MM.1S (cell line): ENCODE measurements around the gene ABTB2.

ENCODE experiments used
- DNase-seq: peaks from one replicate; pipeline ENCODE4 v3.0.0-alpha.2; 2015
- H2AFZ ChIP-seq: fragments of 300-600 bp; sonication (generic); 2 replicates; pipeline ENCODE4 v1.6.0; 2016; ENCODE audit warnings: antibody characterized with exemption, low read length
- H3F3A ChIP-seq: fragments of 300-600 bp; sonication (generic); 2 replicates; pipeline ENCODE4 v1.6.1; 2016; ENCODE audit warnings: mild to moderate bottlenecking, antibody characterized with exemption, low read length, moderate library complexity, mixed read lengths; ENCODE audit not compliant: insufficient read depth
- H3K27ac ChIP-seq: fragments of 300-600 bp; sonication (generic); 2 replicates; pipeline ENCODE4 v1.5.1; 2016; ENCODE audit warnings: mild to moderate bottlenecking, low read length
- H3K27me3 ChIP-seq: fragments of 300-600 bp; sonication (generic); replicated peaks from 2 replicates; pipeline ENCODE4 v1.6.0; 2016; ENCODE audit warnings: low read length; ENCODE audit not compliant: insufficient read depth
- H3K36me3 ChIP-seq: fragments of 300-600 bp; sonication (generic); replicated peaks from 2 replicates; pipeline ENCODE4 v1.6.1; 2016; ENCODE audit warnings: mild to moderate bottlenecking, low read length, mixed read lengths; ENCODE audit not compliant: insufficient read depth
- H3K4me1 ChIP-seq: fragments of 300-600 bp; sonication (generic); 2 replicates; pipeline ENCODE4 v1.6.1; 2016; ENCODE audit warnings: low read length, mixed read lengths
- H3K4me2 ChIP-seq: fragments of 300-600 bp; sonication (generic); 2 replicates; pipeline ENCODE4 v1.6.0; 2016; ENCODE audit warnings: low read depth, low read length
- H3K4me3 ChIP-seq: fragments of 300-600 bp; sonication (generic); 2 replicates; pipeline ENCODE4 v1.5.1; 2016; ENCODE audit warnings: low read length, mixed read lengths
- H3K79me2 ChIP-seq: fragments of 300-600 bp; sonication (generic); 2 replicates; pipeline ENCODE4 v1.6.1; 2016; ENCODE audit warnings: mixed run types, low read length, mixed read lengths
- H3K9ac ChIP-seq: fragments of 300-600 bp; sonication (generic); 2 replicates; pipeline ENCODE4 v1.6.1; 2016; ENCODE audit warnings: low read length, mixed read lengths
- H3K9me2 ChIP-seq: fragments of 300-600 bp; sonication (generic); replicated peaks from 2 replicates; pipeline ENCODE4 v1.6.1; 2016; ENCODE audit warnings: mild to moderate bottlenecking, low read length, mixed read lengths; ENCODE audit not compliant: insufficient read depth
- H3K9me3 ChIP-seq: fragments of 300-600 bp; sonication (generic); replicated peaks from 2 replicates; pipeline ENCODE4 v1.6.1; 2016; ENCODE audit warnings: mild to moderate bottlenecking, low read length, mixed read lengths; ENCODE audit not compliant: insufficient read depth
- H4K20me1 ChIP-seq: fragments of 300-600 bp; sonication (generic); 2 replicates; pipeline ENCODE4 v1.6.1; 2016; ENCODE audit warnings: mild to moderate bottlenecking, low read length, moderate library complexity, mixed read lengths; ENCODE audit not compliant: insufficient read depth
- CTCF ChIP-seq: fragments of 300-600 bp; sonication (generic); IDR thresholded peaks from 2 replicates; pipeline ENCODE4 v1.5.1; 2016; ENCODE audit warnings: antibody characterized with exemption, low read length, mixed read lengths
- EZH2 ChIP-seq: fragments of 300-600 bp; sonication (generic); optimal IDR thresholded peaks from 2 replicates; pipeline ENCODE3; 2017; ENCODE audit warnings: low read depth, mild to moderate bottlenecking, antibody characterized with exemption, low read length, mixed read lengths
- EZH2phosphoT487 ChIP-seq: fragments of 300-600 bp; sonication (generic); IDR thresholded peaks from 2 replicates; pipeline ENCODE4 v1.6.1; 2018; ENCODE audit warnings: antibody characterized with exemption, low read length

The ABTB2 gene

GRCh38 chr11:34183848-34184391 lies 173.9 kb downstream of the ABTB2 start:
- Histone ChIP-seq H3K79me2 (no peaks in the 10 kb centered on the region), H3F3A (no peaks in the 10 kb centered on the region)

GRCh38 chr11:34182921-34183685 lies 174.7 kb downstream of the ABTB2 start:
- no peaks in the 10 kb centered on the region for H3K9me2 ChIP-seq
- H3K9ac ChIP-seq: no peak overlapping the region
- no peaks in the 10 kb centered on the region for H3F3A ChIP-seq
- no peaks in the 10 kb centered on the region for H3K9me3 ChIP-seq
- H3K4me1 ChIP-seq: no peaks in the 10 kb centered on the region
- H3K4me3 ChIP-seq: no peak overlapping the region
- H3K79me2 ChIP-seq: no peaks in the 10 kb centered on the region
- H4K20me1 ChIP-seq: no peaks in the 10 kb centered on the region
- DNase-seq: no peak
- no peak overlapping the region for H2AFZ ChIP-seq
- no peak overlapping the region for H3K4me2 ChIP-seq
- no peak for TF ChIP-seq CTCF
- no peak for TF ChIP-seq EZH2phosphoT487
- TF ChIP-seq EZH2: no peak
- H3K27ac ChIP-seq: no peak overlapping the region
- H3K27me3 ChIP-seq: no peaks in the 10 kb centered on the region
- no peaks in the 10 kb centered on the region for H3K36me3 ChIP-seq

More at GRCh38 chr11:34183848-34184391, 173.9 kb downstream of the ABTB2 start:
- H3K4me2 ChIP-seq: no peak overlapping the region
- H4K20me1 ChIP-seq: no peaks in the 10 kb centered on the region
- no peak overlapping the region for H2AFZ ChIP-seq
- H3K36me3 ChIP-seq: no peaks in the 10 kb centered on the region
- H3K27ac ChIP-seq: no peak overlapping the region
- no peak overlapping the region for H3K4me3 ChIP-seq
- H3K9me2 ChIP-seq: no peaks in the 10 kb centered on the region
- H3K27me3 ChIP-seq: no peaks in the 10 kb centered on the region
- no peaks in the 10 kb centered on the region for H3K9me3 ChIP-seq
- no peak for TF ChIP-seq EZH2
- TF ChIP-seq EZH2phosphoT487: no peak
- no peak for TF ChIP-seq CTCF
- H3K9ac ChIP-seq: no peak overlapping the region
- no peaks in the 10 kb centered on the region for H3K4me1 ChIP-seq
- DNase-seq: no peak

DNA sequence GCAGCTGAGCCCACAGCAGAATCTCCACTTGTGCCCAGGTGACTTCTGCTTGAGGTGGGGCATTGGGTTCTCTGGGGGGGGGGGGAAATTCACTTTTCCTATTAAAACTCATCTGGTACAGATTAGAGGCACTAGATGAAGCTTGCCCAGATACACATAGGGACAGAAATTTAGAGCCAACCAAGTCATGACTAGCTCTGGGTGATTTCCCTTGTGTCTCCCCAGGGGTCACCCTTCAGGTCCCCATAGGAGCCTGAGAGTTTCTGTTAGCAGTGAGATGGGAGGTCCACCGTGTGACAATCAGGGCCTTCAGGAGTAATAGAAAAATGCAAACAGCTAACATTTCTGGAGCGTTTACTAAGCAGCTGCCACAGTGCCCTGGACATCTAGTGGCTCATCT lies 175.4 kb downstream of the ABTB2 start:
- Histone ChIP-seq H3K4me3 (no peak overlapping the region), H3K27me3 (no peaks in the 10 kb centered on the region), H3K9ac (no peak overlapping the region), H3F3A (no peaks in the 10 kb centered on the region), H3K27ac (no peak overlapping the region), H3K79me2 (no peaks in the 10 kb centered on the region), H4K20me1 (no peaks in the 10 kb centered on the region), H3K4me1 (no peaks in the 10 kb centered on the region), H3K9me3 (no peaks in the 10 kb centered on the region), H3K4me2 (no peak overlapping the region), H2AFZ (no peak overlapping the region), H3K36me3 (no peaks in the 10 kb centered on the region), H3K9me2 (no peaks in the 10 kb centered on the region)
- no peak for TF ChIP-seq EZH2phosphoT487
- no peak for TF ChIP-seq EZH2
- TF ChIP-seq CTCF: no peak
- DNase-seq: no peak
